B cell (primary cell): Measurements from ENCODE around the gene FBXO5. TPM values are rescaled to one million over a fixed set of nuclear protein-coding genes. Genes with fewer than 3 reads are reported as not detected.

Source experiments
- ATAC-seq: fragments of 200-7000 bp; cut with Tn5 transposase; one replicate; pipeline ENCODE4 v1.10.0; 2021; ENCODE audit warnings: low read depth, mild to moderate bottlenecking, moderate number of reproducible peaks, moderate library complexity
- CTCF ChIA-PET: fragments of 350-600 bp; sonication (Branson Sonifier 250); formaldehyde crosslinking; loops from one replicate; lab custom pipeline; 2021; ENCODE audit warnings: antibody characterized with exemption, inconsistent platforms; lab: Charles Lee
- POLR2A ChIA-PET: fragments of 350-600 bp; sonication (Branson Sonifier 250); formaldehyde crosslinking; loops from one replicate; lab custom pipeline; 2021; ENCODE audit warnings: antibody characterized with exemption; lab: Charles Lee
- DNase-seq: peaks from one replicate; pipeline ENCODE4 v3.0.0; 2013
- H2AFZ ChIP-seq: 2 replicates; pipeline ENCODE4 v1.6.1; 2012; ENCODE audit warnings: mild to moderate bottlenecking, low read depth, low read length; ENCODE audit not compliant: insufficient read depth, poor library complexity, severe bottlenecking
- H3K27ac ChIP-seq, 2 donors: 1 replicate in 1 of 2; 2 replicates in 1 of 2; pipeline ENCODE4 v1.5.1; 2012 to 2013; ENCODE audit warnings: low read length in 2 of 2, mild to moderate bottlenecking in 2 of 2, moderate library complexity in 1 of 2
- H3K27me3 ChIP-seq, 4 experiments: fragments of 200-600 bp in 1 of 4; sonication (generic) in 1 of 4; replicated peaks in 1 of 4; 1 replicate in 2 of 4; 2 replicates in 2 of 4; pipeline versions ENCODE4 v1.6.1 to v1.7.0; 2013 to 2016; ENCODE audit warnings: low read length in 3 of 4, mild to moderate bottlenecking in 2 of 4, mixed read lengths in 1 of 4, moderate library complexity in 1 of 4; ENCODE audit not compliant: insufficient read depth in 4 of 4, control insufficient read depth in 3 of 4; ENCODE audit errors: control extremely low read depth in 1 of 4
- H3K36me3 ChIP-seq, 2 experiments: replicated peaks in 1 of 2; 1 replicate in 1 of 2; 2 replicates in 1 of 2; pipeline versions ENCODE4 v1.6.1 to v1.7.1; 2013; ENCODE audit warnings: low read length in 1 of 2; ENCODE audit not compliant: insufficient read depth in 2 of 2, control insufficient read depth in 1 of 2; ENCODE audit errors: control extremely low read depth in 1 of 2, extremely low read depth in 1 of 2
- H3K4me1 ChIP-seq, 2 donors: fragments of 200-600 bp in 1 of 2; sonication (generic) in 1 of 2; 1 replicate in 1 of 2; 2 replicates in 1 of 2; pipeline versions ENCODE4 v1.5.1 to v1.6.1; 2013 to 2017; ENCODE audit warnings: low read length in 2 of 2; ENCODE audit not compliant: control insufficient read depth in 2 of 2, insufficient read depth in 2 of 2
- H3K4me2 ChIP-seq: replicated peaks from 2 replicates; pipeline ENCODE3; 2012; ENCODE audit warnings: mild to moderate bottlenecking, low read depth, low read length; ENCODE audit not compliant: poor library complexity, severe bottlenecking
- H3K4me3 ChIP-seq, 5 experiments: fragments of 200-600 bp in 1 of 5; sonication (generic) in 1 of 5; 1 replicate in 3 of 5; 2 replicates in 2 of 5; pipeline versions ENCODE4 v1.5.1 to v1.7.0; 2011 to 2016; ENCODE audit warnings: low read length in 4 of 5, mild to moderate bottlenecking in 4 of 5, low read depth in 2 of 5, control low read depth in 1 of 5, moderate library complexity in 1 of 5; ENCODE audit not compliant: insufficient read depth in 1 of 5; ENCODE audit errors: control extremely low read depth in 1 of 5, extremely low read depth in 1 of 5
- H3K79me2 ChIP-seq: fragments of 200-600 bp; sonication (generic); one replicate; pipeline ENCODE4 v1.6.0; 2016; ENCODE audit warnings: low read length; ENCODE audit not compliant: control insufficient read depth, insufficient read depth
- H3K9ac ChIP-seq: fragments of 200-600 bp; sonication (generic); 2 replicates; pipeline ENCODE4 v1.6.1; 2017; ENCODE audit warnings: mild to moderate bottlenecking, low read length, moderate library complexity
- H3K9me3 ChIP-seq, 3 donors: one replicate each; pipeline versions ENCODE4 v1.6.1 to v1.7.1; 2013; ENCODE audit warnings: low read length in 2 of 3; ENCODE audit not compliant: control insufficient read depth in 2 of 3, insufficient read depth in 1 of 3; ENCODE audit errors: control extremely low read depth in 1 of 3
- H4K20me1 ChIP-seq: 2 replicates; pipeline ENCODE4 v1.6.0; 2012; ENCODE audit warnings: mild to moderate bottlenecking, low read length; ENCODE audit not compliant: insufficient read depth, control insufficient read depth, poor library complexity, severe bottlenecking
- H3K27ac Mint-ChIP-seq: one replicate; pipeline ENCODE4 v1.8.0; 2021; ENCODE audit warnings: mixed read lengths
- H3K27me3 Mint-ChIP-seq: one replicate; pipeline ENCODE4 v1.8.0; 2021; ENCODE audit warnings: mixed read lengths
- H3K4me1 Mint-ChIP-seq: one replicate; pipeline ENCODE4 v1.8.0; 2021; ENCODE audit warnings: mixed read lengths
- H3K4me3 Mint-ChIP-seq: one replicate; pipeline ENCODE4 v1.8.0; 2021; ENCODE audit warnings: mixed read lengths
- H3K9me3 Mint-ChIP-seq: one replicate; pipeline ENCODE4 v1.8.0; 2022; ENCODE audit warnings: mixed read lengths; ENCODE audit not compliant: insufficient read depth
- EZH2 ChIP-seq: IDR thresholded peaks from 2 replicates; pipeline ENCODE4 v1.6.1; 2012; ENCODE audit warnings: borderline replicate concordance, low read depth, mild to moderate bottlenecking, moderate library complexity, low read length; ENCODE audit not compliant: insufficient read depth, poor library complexity, severe bottlenecking
- WGBS: methylation state at CpG from one replicate; pipeline ENCODE4 v1.1.5; 2013; ENCODE audit warnings: missing lambda C conversion rate; ENCODE audit not compliant: insufficient coverage; 5-methylcytosine and 5-hydroxymethylcytosine counted together
- intact Hi-C: fragments of 100-400 bp; cut with micrococcal nuclease; formaldehyde crosslinking; loops from one replicate; pipeline ENCODE4 v1.10.0; 2022
- polyA plus RNA-seq: library from polyadenylated mRNA; depleted of rRNA; stranded (reverse); fragments of >200 nt; gene quantifications from 2 replicates; pipeline ENCODE4 v1.2.3, GENCODE V29; 2012
- total RNA-seq, 2 donors: library from RNA; stranded (reverse); fragments of 120-200 nt in 1 of 2; gene quantifications; 1 replicate in 1 of 2; 2 replicates in 1 of 2; pipeline versions ENCODE4 v1.2.3 to v1.2.4, GENCODE V29; 2013 to 2022
- TF ChIP-seq, protein P1 (sequence below): fragments of 200-600 bp; IDR thresholded peaks from one replicate; pipeline ENCODE4 v1.8.0; 2022; ENCODE audit warnings: antibody characterized with exemption, mild to moderate bottlenecking

FBXO5 gene
- total and polyA plus RNA-seq, 2 donors (not counting 1 experiment from before 2014, with no cell fraction given): 3.9 to 14.6 TPM

DNA sequence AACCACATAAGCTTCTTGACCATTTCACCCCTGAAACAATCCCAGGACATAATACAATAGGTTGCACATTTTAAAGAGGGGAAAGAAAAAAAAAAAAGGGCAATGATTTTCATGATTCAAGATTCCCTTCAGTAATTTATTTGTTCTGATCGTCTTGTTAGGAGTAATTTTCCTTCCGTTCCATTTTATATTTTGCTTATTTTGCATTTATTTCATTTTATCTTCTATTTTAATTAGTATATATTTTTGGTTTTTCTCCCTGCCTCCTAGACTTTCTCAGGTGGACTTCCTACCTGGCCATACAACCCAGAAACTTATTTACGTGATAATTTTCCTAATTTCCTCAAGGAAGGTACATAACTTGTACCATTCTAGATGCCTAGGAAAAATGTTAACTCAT is 32.6 kb downstream of the FBXO5 start:
- CTCF ChIA-PET: interaction anchor here (1.0 to 1.3 kb wide), 2 partner anchors 11 to 14 kb away, joined by 3 to 5 read pairs; no protein-coding TSS in a partner anchor
- Histone ChIP-seq H2AFZ (no peak overlapping the region), H3K36me3 (no peaks in the 10 kb centered on the region), H3K4me2 (no peak overlapping the region), H3K4me1 (peaks cover 5 to 6% of the 10 kb centered on the region in 2 donors), H4K20me1 (no peaks in the 10 kb centered on the region), H3K4me3 (no peak overlapping the region), H3K9me3 (no peaks in the 10 kb centered on the region), H3K9ac (no peak overlapping the region), H3K27ac (no peak overlapping the region), H3K27me3 (peaks cover 0 to 6% (median 0%) of the 10 kb centered on the region in 4 experiments), H3K79me2 (no peaks in the 10 kb centered on the region)
- H3K9me3 Mint-ChIP-seq: no peaks in the 10 kb centered on the region
- intact Hi-C loops: no loop called here
- WGBS: no CpG with 5 or more reads among the region's 3 CpGs
- DNase-seq (no peak), ATAC-seq (no peak)
- peaks cover 5% of the 10 kb centered on the region for H3K4me1 Mint-ChIP-seq
- H3K27ac Mint-ChIP-seq: no peak overlapping the region
- peaks cover 25% of the 10 kb centered on the region for H3K27me3 Mint-ChIP-seq
- POLR2A ChIA-PET: no interaction called here
- H3K4me3 Mint-ChIP-seq: no peak overlapping the region
- no peak for TF ChIP-seq EZH2
- TF ChIP-seq, protein P1, sequence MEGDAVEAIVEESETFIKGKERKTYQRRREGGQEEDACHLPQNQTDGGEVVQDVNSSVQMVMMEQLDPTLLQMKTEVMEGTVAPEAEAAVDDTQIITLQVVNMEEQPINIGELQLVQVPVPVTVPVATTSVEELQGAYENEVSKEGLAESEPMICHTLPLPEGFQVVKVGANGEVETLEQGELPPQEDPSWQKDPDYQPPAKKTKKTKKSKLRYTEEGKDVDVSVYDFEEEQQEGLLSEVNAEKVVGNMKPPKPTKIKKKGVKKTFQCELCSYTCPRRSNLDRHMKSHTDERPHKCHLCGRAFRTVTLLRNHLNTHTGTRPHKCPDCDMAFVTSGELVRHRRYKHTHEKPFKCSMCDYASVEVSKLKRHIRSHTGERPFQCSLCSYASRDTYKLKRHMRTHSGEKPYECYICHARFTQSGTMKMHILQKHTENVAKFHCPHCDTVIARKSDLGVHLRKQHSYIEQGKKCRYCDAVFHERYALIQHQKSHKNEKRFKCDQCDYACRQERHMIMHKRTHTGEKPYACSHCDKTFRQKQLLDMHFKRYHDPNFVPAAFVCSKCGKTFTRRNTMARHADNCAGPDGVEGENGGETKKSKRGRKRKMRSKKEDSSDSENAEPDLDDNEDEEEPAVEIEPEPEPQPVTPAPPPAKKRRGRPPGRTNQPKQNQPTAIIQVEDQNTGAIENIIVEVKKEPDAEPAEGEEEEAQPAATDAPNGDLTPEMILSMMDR: no peak

DNA sequence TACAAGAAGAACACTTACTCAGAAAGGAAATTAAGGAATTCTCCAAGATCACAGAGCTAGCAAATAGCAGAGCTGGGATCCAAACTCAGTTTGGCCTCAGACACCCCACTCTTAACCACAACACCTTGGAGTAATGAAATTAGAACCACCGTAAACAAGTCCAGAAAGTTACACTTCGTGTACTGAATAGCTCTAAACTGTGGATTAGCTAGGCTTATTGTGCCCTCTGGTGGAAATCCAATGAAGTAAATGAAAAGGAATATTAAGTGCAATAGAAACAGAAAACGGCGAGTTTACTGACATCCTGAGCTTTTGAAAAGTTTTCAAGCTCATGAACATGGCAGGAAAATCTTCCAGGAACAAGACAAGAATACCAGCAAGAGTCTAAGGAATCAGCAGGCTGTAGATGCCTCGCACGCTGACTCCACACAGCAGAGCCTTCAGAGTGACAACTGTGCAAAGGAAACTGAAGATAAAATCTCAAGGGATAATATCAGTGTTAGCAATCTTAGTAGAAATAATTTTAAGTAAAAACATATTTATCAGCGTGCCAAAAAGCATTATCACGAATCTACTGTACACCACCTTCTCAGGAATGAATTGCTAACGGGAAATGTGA is 34.6 kb downstream of the FBXO5 start:
- H2AFZ ChIP-seq: peak overlapping the region; percentile 62
- peaks cover 28% of the 10 kb centered on the region for H3K27me3 Mint-ChIP-seq
- H3K79me2 ChIP-seq: no peaks in the 10 kb centered on the region
- ATAC-seq: peak; percentile 39
- no peaks in the 10 kb centered on the region for H3K36me3 ChIP-seq
- H3K4me2 ChIP-seq: peak overlapping the region; percentile 45
- no peaks in the 10 kb centered on the region for H4K20me1 ChIP-seq
- ChIA-PET POLR2A (no interaction called here), CTCF (interaction anchor here (0.6 to 1.8 kb wide), 10 partner anchors 9 to 394 kb away, joined by 3 to 8 read pairs (median 4); no protein-coding TSS in a partner anchor)
- peaks cover 0 to 4% (median 0%) of the 10 kb centered on the region in 4 experiments for H3K27me3 ChIP-seq
- H3K9ac ChIP-seq: peak overlapping the region; percentile 30
- DNase-seq: peak; percentile 47
- H3K4me3 Mint-ChIP-seq: no peak overlapping the region
- no peak overlapping the region for H3K4me3 ChIP-seq
- no peak overlapping the region for H3K27ac Mint-ChIP-seq
- 21% methylated on average over 4 of the region's 9 CpGs for WGBS
- no peak for TF ChIP-seq EZH2
- TF ChIP-seq, protein P1: peak; percentile 77
- peaks cover 5 to 6% of the 10 kb centered on the region in 2 donors for H3K4me1 ChIP-seq
- no peak overlapping the region for H3K27ac ChIP-seq
- no peaks in the 10 kb centered on the region for H3K9me3 ChIP-seq
- H3K9me3 Mint-ChIP-seq: no peaks in the 10 kb centered on the region
- intact Hi-C loops: loop anchor here (1.0 kb wide), 2 partner anchors 76 to 84 kb away; no protein-coding TSS in a partner anchor
- H3K4me1 Mint-ChIP-seq: peaks cover 5% of the 10 kb centered on the region
